Lung (tissue), 12 donors: ENCODE results near the gene PPIP5K1. TPM values are rescaled to one million over a fixed set of nuclear protein-coding genes. Genes with fewer than 3 reads are reported as not detected.

ENCODE experiments used
- ATAC-seq: fragments of 200-7000 bp; cut with Tn5 transposase; one replicate; pipeline ENCODE4 v1.9.1; 2020; ENCODE audit warnings: moderate number of reproducible peaks; ENCODE audit not compliant: insufficient read depth, low FRiP score
- DNase-seq, 3 donors: peaks; one replicate each; pipeline ENCODE4 v3.0.0-alpha.2; 2013 to 2017
- H3K27ac ChIP-seq, 2 donors: one replicate each; pipeline ENCODE4 v1.5.1; 2013; ENCODE audit warnings: mild to moderate bottlenecking in 2 of 2, moderate library complexity in 2 of 2, control low read depth in 1 of 2, inconsistent platforms in 1 of 2, low read depth in 1 of 2, low read length in 1 of 2
- H3K27me3 ChIP-seq, 3 donors: one replicate each; pipeline ENCODE4 v1.5.1; 2013; ENCODE audit warnings: low read length in 2 of 3; ENCODE audit not compliant: control insufficient read depth in 3 of 3, insufficient read depth in 3 of 3
- H3K36me3 ChIP-seq, 4 donors: one replicate each; pipeline ENCODE4 v1.5.1; 2013; ENCODE audit warnings: low read length in 4 of 4, mild to moderate bottlenecking in 1 of 4, moderate library complexity in 1 of 4; ENCODE audit not compliant: control insufficient read depth in 4 of 4, insufficient read depth in 4 of 4
- H3K4me1 ChIP-seq, 5 donors: one replicate each; pipeline ENCODE4 v1.5.1; 2013; ENCODE audit warnings: low read length in 5 of 5, mild to moderate bottlenecking in 2 of 5, moderate library complexity in 1 of 5; ENCODE audit not compliant: control insufficient read depth in 5 of 5, insufficient read depth in 5 of 5
- H3K4me3 ChIP-seq: one replicate; pipeline ENCODE4 v1.5.1; 2013; ENCODE audit warnings: mild to moderate bottlenecking, control low read depth, moderate library complexity
- H3K9ac ChIP-seq, 2 donors: one replicate each; pipeline ENCODE4 v1.5.1; 2013; ENCODE audit warnings: low read length in 2 of 2, control low read depth in 1 of 2; ENCODE audit not compliant: insufficient read depth in 1 of 2
- H3K9me3 ChIP-seq, 4 donors: one replicate each; pipeline ENCODE4 v1.5.1; 2013; ENCODE audit warnings: low read length in 3 of 4, mild to moderate bottlenecking in 1 of 4, moderate library complexity in 1 of 4; ENCODE audit not compliant: control insufficient read depth in 4 of 4, insufficient read depth in 3 of 4
- CTCF ChIP-seq: IDR thresholded peaks from 2 replicates; pipeline ENCODE4 v1.5.1; 2012; ENCODE audit warnings: mild to moderate bottlenecking; ENCODE audit errors: control extremely low read depth, extremely low read depth
- WGBS, 2 donors: extraction: QIAGEN DNeasy Blood & Tissue Kit; methylation state at CpG; one replicate each; pipeline ENCODE4 v1.1.7; 2013; 5-methylcytosine and 5-hydroxymethylcytosine counted together
- polyA plus RNA-seq, 2 donors: library from polyadenylated mRNA; stranded (reverse); fragments of 200-250 nt; gene quantifications; one replicate each; pipeline ENCODE4 v1.2.1, GENCODE V29; 2013
- total RNA-seq, 2 donors: library from RNA; depleted of rRNA in 1 of 2; stranded (reverse); fragments of >200 nt in 1 of 2; gene quantifications; one replicate each; pipeline ENCODE4 v1.2.1, GENCODE V29; 2014 to 2021
- donor health status: control.
- donor health status: control.
- donor health status: Bipolar disorder and iron deficiency.
- donor health status: healthy.
- donor health status: DM: yes; HTN: yes; CAD: no.

PPIP5K1 gene
- total and polyA plus RNA-seq, 4 donors, result 8.0 to 40.2 (median 16.4) TPM

- TF ChIP-seq CTCF, result no peak
- WGBS, 2 donors, result 67 to 85% methylated on average over 1 of the region's 1 CpG
- Histone ChIP-seq H3K27ac (no peak overlapping the region), H3K9me3 (no peaks in the 10 kb centered on the region), H3K4me3 (no peak overlapping the region), H3K36me3 (no peaks in the 10 kb centered on the region), H3K4me1 (peaks cover 0 to 25% (median 10%) of the 10 kb centered on the region in 5 donors), H3K27me3 (no peaks in the 10 kb centered on the region), H3K9ac (peak overlapping the region in 1 of 2 donors; percentile 13)
- ATAC-seq, result no peak
- DNase-seq, result peak; percentile 82 to 88 (median 88)
Measured at GRCh38 chr15:43505738-43506137, 84.3 kb downstream of the PPIP5K1 start.

- H3K9ac ChIP-seq, result no peak overlapping the region
- H3K4me3 ChIP-seq, result no peak overlapping the region
- no peak for ATAC-seq
- no peaks in the 10 kb centered on the region for H3K9me3 ChIP-seq
- no peak for TF ChIP-seq CTCF
- no peak overlapping the region for H3K27ac ChIP-seq
- H3K27me3 ChIP-seq, result no peaks in the 10 kb centered on the region
- H3K36me3 ChIP-seq, result no peaks in the 10 kb centered on the region
- H3K4me1 ChIP-seq, result no peaks in the 10 kb centered on the region
- WGBS, 2 donors, result 88 to 98% methylated on average over 1 of the region's 1 CpG
- no peak for DNase-seq
Measured at GRCh38 chr15:43499635-43500034, 90.4 kb downstream of the PPIP5K1 start.

- Histone ChIP-seq H3K27ac (no peak overlapping the region), H3K4me3 (no peak overlapping the region), H3K36me3 (no peaks in the 10 kb centered on the region), H3K4me1 (peaks cover 0 to under 1% (median 0%) of the 10 kb centered on the region in 5 donors), H3K9me3 (no peaks in the 10 kb centered on the region), H3K27me3 (no peaks in the 10 kb centered on the region), H3K9ac (no peak overlapping the region)
- DNase-seq (no peak), ATAC-seq (no peak)
- TF ChIP-seq CTCF, result no peak
- WGBS, 2 donors, result 70 to 75% methylated on average over 3 of the region's 3 CpGs
Measured at GRCh38 chr15:43498990-43499389, 91.0 kb downstream of the PPIP5K1 start.
